ENCODE data around the gene KCNK7.
A peak's percentile ranks its signal among the peaks of the same experiment; 100 is the strongest.

KCNK7 gene

DNA sequence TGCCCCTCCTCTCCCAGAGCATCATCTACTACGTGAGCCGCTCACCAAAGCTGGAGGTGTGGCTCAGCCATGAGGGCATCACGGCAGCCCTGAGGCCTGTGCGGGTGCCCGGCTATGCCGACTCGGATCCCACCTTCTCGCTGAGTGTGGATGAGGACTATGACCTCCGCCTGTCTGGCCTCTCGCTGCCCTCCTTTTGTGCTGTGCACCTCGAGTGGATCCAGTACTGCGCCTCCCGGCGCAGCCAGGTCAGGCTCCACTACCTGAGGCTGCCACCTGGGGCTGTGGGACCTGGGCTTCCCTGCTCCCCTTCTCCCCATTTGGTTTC, 38.5 kb upstream of the KCNK7 start:
- H3K9ac ChIP-seq: peak overlapping the region in 9 of 11 experiments; percentile 29 to 58 (median 52); a peak in 17 of 22 replicates
- H3K27ac ChIP-seq: peak overlapping the region in 9 of 11 experiments; percentile 22 to 58 (median 42); a peak in 15 of 22 replicates
- no peak overlapping the region for H3K4me3 ChIP-seq
- no peak for TF ChIP-seq Cebpa-rat (IDR thresholded peaks at IDR 0.05)
- H3K4me2 ChIP-seq: peak overlapping the region; percentile 42 to 80 (median 72); a peak in 21 of 22 replicates
- no peaks in the 10 kb centered on the region for H3K27me3 ChIP-seq
- H4K20me1 ChIP-seq: peaks cover 0 to 83% (median 13%) of the 10 kb centered on the region in 11 experiments; a peak in 14 of 22 replicates
- H3K36me3 ChIP-seq: peaks cover 67 to 84% (median 73%) of the 10 kb centered on the region in 11 experiments
- H3K9me3 ChIP-seq (replicated peaks in 1 of 11): no peaks in the 10 kb centered on the region
- H3K4me1 ChIP-seq: peaks cover 47 to 67% (median 54%) of the 10 kb centered on the region in 10 experiments

DNA sequence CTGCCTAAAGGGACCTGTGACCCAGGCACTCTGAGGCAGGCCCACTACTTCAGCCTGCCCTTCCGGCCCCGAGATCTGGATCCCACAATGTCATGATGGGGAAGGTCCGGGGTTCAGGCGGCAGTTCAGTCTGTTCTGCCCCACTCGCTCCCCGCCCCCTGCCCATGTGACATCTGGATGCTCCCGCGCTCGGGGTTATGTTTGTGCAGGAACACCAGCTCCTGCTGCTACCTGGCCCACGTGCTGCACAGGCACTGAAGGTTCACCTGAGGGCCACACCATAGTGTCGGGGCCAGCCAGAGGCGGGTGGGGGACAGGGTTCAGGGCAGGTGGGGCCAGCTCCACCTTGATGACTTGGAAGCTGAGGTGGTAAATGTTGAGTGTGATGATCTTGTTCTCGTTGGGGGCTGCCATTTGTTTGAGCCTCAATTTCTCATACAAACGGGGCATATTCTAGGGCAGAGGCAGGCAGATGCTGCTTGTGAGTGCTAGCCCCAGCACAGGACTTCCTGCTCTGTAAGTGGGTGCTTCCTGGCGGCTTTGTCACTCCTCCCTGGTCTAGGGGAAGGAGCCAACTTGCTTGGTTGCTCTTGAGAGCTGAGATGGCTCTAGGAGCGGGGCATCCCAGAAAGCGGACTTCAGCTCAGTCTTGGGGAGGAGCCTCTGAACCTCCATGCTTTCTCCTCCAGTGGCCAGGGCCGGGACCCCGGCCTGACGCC, 37.9 kb upstream of the KCNK7 start:
- peaks cover 72 to 89% (median 78%) of the 10 kb centered on the region in 11 experiments for H3K36me3 ChIP-seq

DNA sequence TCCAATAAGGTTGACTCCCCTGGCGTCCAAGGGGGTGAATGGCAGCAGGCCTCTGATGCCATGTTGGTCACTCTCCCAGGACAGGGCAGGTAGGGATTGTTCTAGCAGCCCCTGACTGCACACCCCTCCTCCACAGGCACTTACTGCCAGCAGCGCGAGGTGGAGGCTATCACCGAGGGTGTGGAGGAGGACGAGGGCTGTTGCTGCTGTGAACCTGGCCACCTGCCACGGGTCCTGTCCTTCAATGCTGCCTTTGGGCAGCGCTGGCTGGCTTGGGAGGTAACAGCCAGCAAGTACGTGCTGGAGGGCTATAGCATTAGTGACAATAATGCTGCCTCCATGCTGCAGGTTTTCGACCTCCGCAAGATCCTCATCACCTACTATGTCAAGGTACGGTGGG, 34.6 kb upstream of the KCNK7 start:
- H3K27ac ChIP-seq: no peak overlapping the region
- H3K27me3 ChIP-seq: no peaks in the 10 kb centered on the region
- H3K4me3 ChIP-seq: no peak overlapping the region
- H3K9ac ChIP-seq: no peak overlapping the region; a peak in 1 of 22 replicates
- peaks cover 5 to 90% (median 19%) of the 10 kb centered on the region in 11 experiments; a peak in 17 of 22 replicates for H4K20me1 ChIP-seq
- H3K36me3 ChIP-seq: peaks cover 81 to 98% (median 84%) of the 10 kb centered on the region in 11 experiments
- no peak for TF ChIP-seq Cebpa-rat (IDR thresholded peaks at IDR 0.05)
- peaks cover 29 to 50% (median 44%) of the 10 kb centered on the region in 10 experiments for H3K4me1 ChIP-seq
- H3K4me2 ChIP-seq: no peak overlapping the region
- H3K9me3 ChIP-seq (replicated peaks in 1 of 11): no peaks in the 10 kb centered on the region

More for the DNA sequence above, 37.9 kb upstream of the KCNK7 start:
- peak overlapping the region; percentile 42 to 80 (median 72) for H3K4me2 ChIP-seq
- H3K9ac ChIP-seq: peak overlapping the region; percentile 22 to 58 (median 45); a peak in 18 of 22 replicates
- H3K9me3 ChIP-seq (replicated peaks in 1 of 11): no peaks in the 10 kb centered on the region
- H4K20me1 ChIP-seq: peaks cover 0 to 83% (median 13%) of the 10 kb centered on the region in 11 experiments; a peak in 14 of 22 replicates
- H3K4me3 ChIP-seq: no peak overlapping the region
- H3K27ac ChIP-seq: peak overlapping the region in 8 of 11 experiments; percentile 23 to 58 (median 46); a peak in 16 of 22 replicates
- peaks cover 43 to 62% (median 49%) of the 10 kb centered on the region in 10 experiments for H3K4me1 ChIP-seq
- no peaks in the 10 kb centered on the region for H3K27me3 ChIP-seq
- no peak for TF ChIP-seq Cebpa-rat (IDR thresholded peaks at IDR 0.05)

GRCh38 chr11:65629579-65629978, 34.0 kb upstream of the KCNK7 start:
- Histone ChIP-seq H3K4me1 (peaks cover 28 to 54% (median 48%) of the 10 kb centered on the region in 10 experiments), H3K36me3 (peaks cover 80 to 98% (median 83%) of the 10 kb centered on the region in 11 experiments), H3K27ac (no peak overlapping the region), H3K27me3 (no peaks in the 10 kb centered on the region), H3K4me3 (no peak overlapping the region), H3K4me2 (no peak overlapping the region), H3K9ac (no peak overlapping the region), H4K20me1 (peaks cover 8 to 90% (median 26%) of the 10 kb centered on the region in 11 experiments; a peak in 18 of 22 replicates), H3K9me3 (replicated peaks in 1 of 11) (no peaks in the 10 kb centered on the region)
- TF ChIP-seq Cebpa-rat (IDR thresholded peaks at IDR 0.05): no peak

GRCh38 chr11:65627202-65627601, 31.6 kb upstream of the KCNK7 start:
- Histone ChIP-seq H3K4me3 (no peak overlapping the region), H3K27ac (peak overlapping the region in 1 of 11 experiments; percentile 25; a peak in 1 of 22 replicates), H3K4me1 (peaks cover 5 to 36% (median 29%) of the 10 kb centered on the region in 10 experiments; a peak in 18 of 20 replicates), H3K9me3 (replicated peaks in 1 of 11) (no peaks in the 10 kb centered on the region), H3K9ac (peak overlapping the region in 4 of 11 experiments; percentile 1 to 36 (median 2); a peak in 2 of 22 replicates), H3K27me3 (no peaks in the 10 kb centered on the region), H4K20me1 (peaks cover 4 to 87% (median 31%) of the 10 kb centered on the region in 11 experiments; a peak in 17 of 22 replicates), H3K36me3 (peaks cover 86 to 98% (median 92%) of the 10 kb centered on the region in 11 experiments), H3K4me2 (no peak overlapping the region)
- TF ChIP-seq Cebpa-rat (IDR thresholded peaks at IDR 0.05): no peak

- peaks cover 0 to 26% (median 21%) of the 10 kb centered on the region in 10 experiments; a peak in 13 of 20 replicates for H3K4me1 ChIP-seq
- TF ChIP-seq Cebpa-rat (IDR thresholded peaks at IDR 0.05): no peak
- peak overlapping the region in 4 of 11 experiments; percentile 23 to 35 (median 33); a peak in 5 of 22 replicates for H3K9ac ChIP-seq
- peaks cover 90 to 98% (median 95%) of the 10 kb centered on the region in 11 experiments for H3K36me3 ChIP-seq
- 0 out of 22 replicates have a peak overlapping the region, but pooled peaks of 1 of the 11 experiments have one; percentile 2 for H3K27ac ChIP-seq
- no peaks in the 10 kb centered on the region for H3K9me3 ChIP-seq (replicated peaks in 1 of 11)
- H3K4me2 ChIP-seq: peak overlapping the region in 7 of 11 experiments; percentile 10 to 37 (median 22); a peak in 7 of 22 replicates
- H4K20me1 ChIP-seq: peaks cover 4 to 88% (median 41%) of the 10 kb centered on the region in 11 experiments; a peak in 18 of 22 replicates
- no peaks in the 10 kb centered on the region for H3K27me3 ChIP-seq
- no peak overlapping the region for H3K4me3 ChIP-seq
These were observed 30.2 kb upstream of the KCNK7 start for GRCh38 chr11:65625628-65626342.

- Histone ChIP-seq H3K36me3 (peaks cover 90 to 98% (median 95%) of the 10 kb centered on the region in 11 experiments), H3K27ac (no peak overlapping the region), H3K4me3 (no peak overlapping the region), H3K9me3 (replicated peaks in 1 of 11) (no peaks in the 10 kb centered on the region), H4K20me1 (peaks cover 4 to 88% (median 48%) of the 10 kb centered on the region in 11 experiments; a peak in 20 of 22 replicates), H3K9ac (peak overlapping the region in 5 of 11 experiments; percentile 2 to 51 (median 36); a peak in 7 of 22 replicates), H3K27me3 (no peaks in the 10 kb centered on the region), H3K4me1 (peaks cover 0 to 26% (median 21%) of the 10 kb centered on the region in 10 experiments; a peak in 13 of 20 replicates), H3K4me2 (peak overlapping the region in 6 of 11 experiments; percentile 10 to 50 (median 39); a peak in 10 of 22 replicates)
- no peak for TF ChIP-seq Cebpa-rat (IDR thresholded peaks at IDR 0.05)
These were observed 29.5 kb upstream of the KCNK7 start for GRCh38 chr11:65624931-65625627.
